Measurements from ENCODE around the gene NLRP8. TPM values are rescaled to one million over a fixed set of nuclear protein-coding genes. Genes with fewer than 3 reads are reported as not detected.

The NLRP8 gene
- polyA plus RNA-seq, 1 donor from 2014 or later: not detected

DNA sequence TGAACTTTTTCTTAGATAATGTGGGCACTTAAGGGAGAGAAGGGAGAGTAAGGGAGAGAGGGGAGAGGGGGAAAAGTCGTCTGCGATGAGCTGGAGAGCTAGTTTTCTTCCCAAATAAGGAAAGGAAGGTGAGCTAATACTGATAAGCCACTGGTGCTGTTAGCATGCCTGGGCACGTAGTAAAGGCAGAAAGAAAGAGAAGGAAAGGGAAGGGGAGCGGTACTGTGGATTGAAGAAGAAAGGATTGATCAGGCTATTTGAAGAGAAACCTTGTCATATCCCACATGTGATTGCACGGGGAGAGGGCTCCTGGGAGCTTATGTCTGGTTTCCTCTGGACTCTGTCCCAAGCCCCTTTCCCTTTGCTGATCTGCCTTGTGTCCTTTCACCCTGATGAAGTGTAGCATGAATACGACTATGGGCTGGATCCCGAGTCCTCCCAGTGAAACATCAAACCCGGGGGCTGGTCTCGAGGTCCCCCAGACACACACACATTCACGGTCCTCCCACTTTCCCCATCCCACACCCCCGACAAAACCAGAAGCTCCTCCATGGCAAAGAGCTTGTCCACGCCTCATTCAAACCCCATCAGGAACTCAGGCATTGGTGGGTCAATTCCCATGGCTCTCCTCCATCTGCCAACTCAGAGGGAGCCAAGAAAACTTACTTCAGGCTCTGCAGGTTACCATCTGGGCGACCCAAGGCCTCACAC is 46.1 kb upstream of the NLRP8 start:
- Histone ChIP-seq H3K79me2 (replicated peaks; ENCODE audit: insufficient read depth, low read length) (no peaks in the 10 kb centered on the region), H2AFZ (ENCODE audit: low read depth, low read length) (no peak overlapping the region), H3K36me3 (ENCODE audit: insufficient read depth, low read length) (no peaks in the 10 kb centered on the region), H3K9ac (ENCODE audit: low read length) (no peak overlapping the region), H3F3A (ENCODE audit: insufficient read depth, low read length, poor library complexity, severe bottlenecking) (no peaks in the 10 kb centered on the region), H3K27ac (ENCODE audit: low read length) (no peak overlapping the region), H3K9me3 (ENCODE audit: low read length) (no peaks in the 10 kb centered on the region), H3K27me3 (ENCODE audit: insufficient read depth, low read depth, low read length) (no peaks in the 10 kb centered on the region), H3K4me2 (ENCODE audit: low read length) (no peak overlapping the region), H3K4me3 (ENCODE audit: low read length) (no peak overlapping the region), H3K9me2 (ENCODE audit: insufficient read depth, low read length) (no peaks in the 10 kb centered on the region), H4K20me1 (ENCODE audit: insufficient read depth) (no peaks in the 10 kb centered on the region)
- TF ChIP-seq RAD21 (conservative IDR thresholded peaks at IDR 0.05) (no peak), EP300 (conservative IDR thresholded peaks at IDR 0.05; ENCODE audit: poor library complexity, severe bottlenecking) (no peak), EZH2 (IDR thresholded peaks at IDR 0.05; ENCODE audit: borderline replicate concordance, insufficient read depth, low read length, poor library complexity, severe bottlenecking) (no peak), SMC3 (conservative IDR thresholded peaks at IDR 0.05; ENCODE audit: poor library complexity) (no peak), TAF1 (IDR thresholded peaks at IDR 0.05; ENCODE audit: low read depth) (no peak), MXI1 (conservative IDR thresholded peaks at IDR 0.05; ENCODE audit: poor library complexity, severe bottlenecking) (no peak), POLR2AphosphoS5 (IDR thresholded peaks at IDR 0.05) (no peak)
- TF ChIP-seq, protein P1, sequence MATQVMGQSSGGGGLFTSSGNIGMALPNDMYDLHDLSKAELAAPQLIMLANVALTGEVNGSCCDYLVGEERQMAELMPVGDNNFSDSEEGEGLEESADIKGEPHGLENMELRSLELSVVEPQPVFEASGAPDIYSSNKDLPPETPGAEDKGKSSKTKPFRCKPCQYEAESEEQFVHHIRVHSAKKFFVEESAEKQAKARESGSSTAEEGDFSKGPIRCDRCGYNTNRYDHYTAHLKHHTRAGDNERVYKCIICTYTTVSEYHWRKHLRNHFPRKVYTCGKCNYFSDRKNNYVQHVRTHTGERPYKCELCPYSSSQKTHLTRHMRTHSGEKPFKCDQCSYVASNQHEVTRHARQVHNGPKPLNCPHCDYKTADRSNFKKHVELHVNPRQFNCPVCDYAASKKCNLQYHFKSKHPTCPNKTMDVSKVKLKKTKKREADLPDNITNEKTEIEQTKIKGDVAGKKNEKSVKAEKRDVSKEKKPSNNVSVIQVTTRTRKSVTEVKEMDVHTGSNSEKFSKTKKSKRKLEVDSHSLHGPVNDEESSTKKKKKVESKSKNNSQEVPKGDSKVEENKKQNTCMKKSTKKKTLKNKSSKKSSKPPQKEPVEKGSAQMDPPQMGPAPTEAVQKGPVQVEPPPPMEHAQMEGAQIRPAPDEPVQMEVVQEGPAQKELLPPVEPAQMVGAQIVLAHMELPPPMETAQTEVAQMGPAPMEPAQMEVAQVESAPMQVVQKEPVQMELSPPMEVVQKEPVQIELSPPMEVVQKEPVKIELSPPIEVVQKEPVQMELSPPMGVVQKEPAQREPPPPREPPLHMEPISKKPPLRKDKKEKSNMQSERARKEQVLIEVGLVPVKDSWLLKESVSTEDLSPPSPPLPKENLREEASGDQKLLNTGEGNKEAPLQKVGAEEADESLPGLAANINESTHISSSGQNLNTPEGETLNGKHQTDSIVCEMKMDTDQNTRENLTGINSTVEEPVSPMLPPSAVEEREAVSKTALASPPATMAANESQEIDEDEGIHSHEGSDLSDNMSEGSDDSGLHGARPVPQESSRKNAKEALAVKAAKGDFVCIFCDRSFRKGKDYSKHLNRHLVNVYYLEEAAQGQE (IDR thresholded peaks at IDR 0.05; ENCODE audit: borderline replicate concordance): no peak
- TF ChIP-seq, protein P2, sequence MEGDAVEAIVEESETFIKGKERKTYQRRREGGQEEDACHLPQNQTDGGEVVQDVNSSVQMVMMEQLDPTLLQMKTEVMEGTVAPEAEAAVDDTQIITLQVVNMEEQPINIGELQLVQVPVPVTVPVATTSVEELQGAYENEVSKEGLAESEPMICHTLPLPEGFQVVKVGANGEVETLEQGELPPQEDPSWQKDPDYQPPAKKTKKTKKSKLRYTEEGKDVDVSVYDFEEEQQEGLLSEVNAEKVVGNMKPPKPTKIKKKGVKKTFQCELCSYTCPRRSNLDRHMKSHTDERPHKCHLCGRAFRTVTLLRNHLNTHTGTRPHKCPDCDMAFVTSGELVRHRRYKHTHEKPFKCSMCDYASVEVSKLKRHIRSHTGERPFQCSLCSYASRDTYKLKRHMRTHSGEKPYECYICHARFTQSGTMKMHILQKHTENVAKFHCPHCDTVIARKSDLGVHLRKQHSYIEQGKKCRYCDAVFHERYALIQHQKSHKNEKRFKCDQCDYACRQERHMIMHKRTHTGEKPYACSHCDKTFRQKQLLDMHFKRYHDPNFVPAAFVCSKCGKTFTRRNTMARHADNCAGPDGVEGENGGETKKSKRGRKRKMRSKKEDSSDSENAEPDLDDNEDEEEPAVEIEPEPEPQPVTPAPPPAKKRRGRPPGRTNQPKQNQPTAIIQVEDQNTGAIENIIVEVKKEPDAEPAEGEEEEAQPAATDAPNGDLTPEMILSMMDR (IDR thresholded peaks at IDR 0.05; ENCODE audit: poor library complexity, severe bottlenecking): no peak

DNA sequence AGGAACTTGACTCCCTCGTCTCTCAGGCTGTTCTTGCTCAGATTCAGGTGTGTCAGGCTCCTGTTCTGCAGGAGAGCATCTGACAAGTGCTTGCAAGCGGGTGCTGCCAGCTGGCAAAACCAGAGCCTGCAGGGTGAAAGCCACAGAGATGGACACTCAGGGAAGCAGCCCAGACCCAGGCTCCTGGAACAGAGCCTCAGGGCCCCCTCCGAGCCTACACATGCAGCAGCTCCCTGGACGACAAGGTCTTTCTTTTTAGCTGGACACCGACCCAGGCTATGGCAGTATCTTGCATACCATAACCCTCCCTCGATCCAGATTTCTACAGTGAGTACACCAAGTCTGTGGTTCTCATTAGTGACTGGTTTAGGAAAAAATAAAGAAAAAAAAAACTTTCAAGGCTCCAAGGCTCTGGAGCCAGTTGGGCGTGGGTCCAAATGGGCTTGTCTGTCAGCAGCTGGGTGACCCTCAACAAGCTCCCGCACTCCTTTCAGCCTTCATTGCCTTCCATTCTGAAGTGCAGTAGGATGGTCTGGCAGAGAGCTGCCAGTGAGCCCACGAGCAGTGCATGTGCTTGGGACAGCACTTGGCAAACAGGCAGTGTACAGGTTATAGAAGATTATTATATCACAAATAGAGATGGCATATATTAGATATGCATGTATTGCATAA is 45.4 kb upstream of the NLRP8 start:
- no peaks in the 10 kb centered on the region for H3K27me3 ChIP-seq (ENCODE audit: insufficient read depth, low read depth, low read length)
- no peaks in the 10 kb centered on the region for H3K9me2 ChIP-seq (ENCODE audit: insufficient read depth, low read length)
- H3K36me3 ChIP-seq (ENCODE audit: insufficient read depth, low read length): no peaks in the 10 kb centered on the region
- H3K4me2 ChIP-seq (ENCODE audit: low read length): no peak overlapping the region
- H2AFZ ChIP-seq (ENCODE audit: low read depth, low read length): no peak overlapping the region
- no peak overlapping the region for H3K27ac ChIP-seq (ENCODE audit: low read length)
- H3F3A ChIP-seq (ENCODE audit: insufficient read depth, low read length, poor library complexity, severe bottlenecking): no peaks in the 10 kb centered on the region
- no peaks in the 10 kb centered on the region for H3K9me3 ChIP-seq (ENCODE audit: low read length)
- no peaks in the 10 kb centered on the region for H3K79me2 ChIP-seq (replicated peaks; ENCODE audit: insufficient read depth, low read length)
- TF ChIP-seq POLR2AphosphoS5 (IDR thresholded peaks at IDR 0.05): no peak
- no peak for TF ChIP-seq EZH2 (IDR thresholded peaks at IDR 0.05; ENCODE audit: borderline replicate concordance, insufficient read depth, low read length, poor library complexity, severe bottlenecking)
- TF ChIP-seq, protein P1 (IDR thresholded peaks at IDR 0.05; ENCODE audit: borderline replicate concordance): no peak
- no peak for TF ChIP-seq RAD21 (conservative IDR thresholded peaks at IDR 0.05)
- no peak for TF ChIP-seq SMC3 (conservative IDR thresholded peaks at IDR 0.05; ENCODE audit: poor library complexity)
- no peak for TF ChIP-seq MXI1 (conservative IDR thresholded peaks at IDR 0.05; ENCODE audit: poor library complexity, severe bottlenecking)
- TF ChIP-seq EP300 (conservative IDR thresholded peaks at IDR 0.05; ENCODE audit: poor library complexity, severe bottlenecking): no peak
- no peak for TF ChIP-seq TAF1 (IDR thresholded peaks at IDR 0.05; ENCODE audit: low read depth)
- TF ChIP-seq, protein P2 (IDR thresholded peaks at IDR 0.05; ENCODE audit: poor library complexity, severe bottlenecking): no peak
- H3K9ac ChIP-seq (ENCODE audit: low read length): no peak overlapping the region
- H3K4me3 ChIP-seq (ENCODE audit: low read length): no peak overlapping the region
- H4K20me1 ChIP-seq (ENCODE audit: insufficient read depth): no peaks in the 10 kb centered on the region

All from neural cell (in vitro differentiated cells).